CD4-positive, alpha-beta T cell treated with Interleukin-17A for 1 hour (primary cell): ENCODE data around the gene CTTN.
"Not testable (repeated sequence)": the region's sequence is repeated elsewhere in the genome, so short reads cannot be mapped to it uniquely, and the experiment has no call there.

Source experiments
- DNase-seq: peaks from one replicate; pipeline ENCODE4 v3.0.0-alpha.2; 2020

The CTTN gene

DNA sequence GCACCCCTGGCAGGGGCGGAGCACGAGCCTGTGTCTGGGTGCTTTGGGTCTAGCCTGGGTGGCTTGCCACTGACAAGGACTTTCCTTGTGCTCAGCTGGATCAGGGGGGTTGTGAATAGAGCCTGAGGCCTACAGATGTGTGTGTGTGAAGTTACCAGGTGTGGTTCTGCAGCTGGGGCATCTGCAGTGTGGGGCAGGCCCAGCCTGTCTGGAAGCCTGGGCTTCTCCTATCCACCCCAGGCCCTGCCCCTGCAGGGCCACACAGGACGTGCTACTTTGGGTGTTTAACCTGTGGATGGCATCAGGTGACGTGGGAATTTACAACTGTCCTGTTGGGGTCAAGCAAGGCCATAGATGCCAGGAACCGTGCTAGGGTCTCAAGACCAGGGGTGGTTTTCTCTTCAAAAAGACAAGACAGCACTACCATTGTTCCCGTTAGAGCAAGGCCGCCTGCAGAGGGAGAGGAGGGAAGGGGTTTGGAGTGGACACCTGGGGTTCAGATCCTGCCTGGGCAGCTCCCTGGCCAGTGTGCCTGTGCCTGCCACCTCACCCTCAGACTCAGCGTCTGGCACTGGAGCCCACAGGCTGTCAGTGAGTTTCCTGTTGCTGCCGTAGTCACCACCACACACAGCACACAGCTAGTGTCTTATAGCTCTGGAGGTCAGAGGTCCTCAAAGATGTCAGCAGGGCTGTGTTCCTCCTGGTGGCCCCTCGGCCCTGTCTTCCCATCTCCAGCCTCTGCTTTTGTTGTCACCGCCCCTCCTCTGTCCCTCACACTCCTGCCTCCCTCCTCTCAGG lies 31.6 kb downstream of the CTTN start:
- DNase-seq, result no peak

DNA sequence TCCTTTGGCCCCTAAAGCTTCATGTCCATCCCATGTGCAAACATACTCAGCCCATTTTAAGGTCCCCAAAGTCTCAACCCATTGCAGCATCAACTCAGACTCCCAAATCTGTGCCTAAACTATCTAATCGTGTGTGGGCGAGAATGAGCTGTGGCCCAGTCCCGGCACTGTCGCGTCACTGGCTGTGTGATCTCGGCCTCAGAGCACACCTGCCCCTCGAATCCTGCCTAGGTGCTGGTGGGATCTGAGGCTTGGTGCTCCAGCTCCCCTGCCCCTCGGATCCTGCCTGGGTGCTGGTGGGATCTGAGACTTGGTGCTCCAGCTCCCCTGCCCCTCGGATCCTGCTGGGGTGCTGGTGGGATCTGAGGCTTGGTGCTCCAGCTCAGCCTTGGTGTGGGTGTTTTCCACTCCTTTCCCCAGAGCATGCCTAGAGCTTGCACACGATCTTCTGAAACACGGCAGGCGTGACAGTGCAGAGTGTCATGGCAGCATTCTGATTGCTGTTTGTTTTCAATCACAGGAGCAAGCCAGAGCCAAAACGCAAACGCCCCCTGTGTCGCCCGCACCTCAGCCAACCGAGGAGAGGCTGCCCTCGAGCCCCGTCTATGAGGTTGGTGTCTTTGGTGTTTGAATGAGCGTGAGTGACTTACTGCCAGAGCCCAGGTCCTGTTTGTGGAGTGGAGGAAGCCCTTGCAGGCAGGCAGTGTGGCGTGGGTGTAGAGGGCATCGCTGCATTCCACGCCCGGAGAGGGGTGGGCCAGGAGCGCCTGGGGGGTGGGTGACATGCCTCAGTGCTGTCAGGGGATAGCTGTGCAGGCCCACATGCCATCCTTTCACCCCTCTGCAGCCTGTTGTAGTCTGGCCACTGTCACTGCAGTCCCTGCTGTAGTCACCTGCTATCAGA lies 32.6 kb downstream of the CTTN start:
- DNase-seq, result no peak

DNA sequence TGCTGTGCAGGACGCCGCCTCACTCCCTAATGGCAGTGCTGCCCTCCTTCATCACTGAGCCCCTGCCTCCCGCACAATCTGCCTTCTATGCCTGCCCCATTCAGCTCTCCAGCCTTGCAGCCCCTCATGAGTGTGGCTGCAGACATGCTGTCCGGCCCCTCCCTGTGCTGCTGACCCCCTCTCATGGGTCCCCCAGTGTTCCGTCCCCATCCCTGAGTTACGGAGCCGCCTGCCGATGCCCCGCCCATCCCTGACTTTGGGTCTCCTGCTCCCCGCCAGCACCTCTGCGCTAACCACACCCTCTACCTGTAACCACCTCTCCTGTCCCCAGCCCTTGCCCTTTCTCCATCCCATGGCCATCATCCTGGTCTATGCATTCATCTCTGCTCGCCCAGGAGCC lies 33.3 kb downstream of the CTTN start:
- no peak for DNase-seq

GRCh38 chr11:70432065-70432464 lies 33.7 kb downstream of the CTTN start:
- no peak for DNase-seq

DNA sequence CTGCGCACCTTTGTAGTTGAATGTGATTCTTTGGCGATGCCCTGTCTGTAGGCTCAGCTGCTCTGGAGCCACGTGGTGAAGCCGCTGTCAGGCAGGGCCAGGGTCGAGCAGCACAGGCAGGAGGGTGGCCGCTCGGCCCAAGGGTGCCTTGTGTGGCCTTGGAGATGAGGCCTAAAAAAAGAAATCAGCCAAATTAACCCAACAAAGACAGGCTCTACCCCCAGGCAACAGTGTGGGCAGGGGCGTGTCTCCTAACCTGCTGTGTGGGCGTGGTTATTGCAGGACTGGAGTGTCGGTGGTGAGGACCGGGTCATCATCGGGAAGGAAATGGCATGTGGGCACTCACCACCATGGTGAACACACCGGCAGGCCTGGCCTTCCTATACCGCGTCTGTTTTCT lies 34.3 kb downstream of the CTTN start:
- DNase-seq, result no peak

GRCh38 chr11:70433038-70433437 lies 34.7 kb downstream of the CTTN start:
- DNase-seq, result no peak

GRCh38 chr11:70433526-70433925 lies 35.2 kb downstream of the CTTN start:
- DNase-seq, result no peak

- no peak for DNase-seq
Observed at GRCh38 chr11:70433966-70434812, 35.9 kb downstream of the CTTN start.

DNA sequence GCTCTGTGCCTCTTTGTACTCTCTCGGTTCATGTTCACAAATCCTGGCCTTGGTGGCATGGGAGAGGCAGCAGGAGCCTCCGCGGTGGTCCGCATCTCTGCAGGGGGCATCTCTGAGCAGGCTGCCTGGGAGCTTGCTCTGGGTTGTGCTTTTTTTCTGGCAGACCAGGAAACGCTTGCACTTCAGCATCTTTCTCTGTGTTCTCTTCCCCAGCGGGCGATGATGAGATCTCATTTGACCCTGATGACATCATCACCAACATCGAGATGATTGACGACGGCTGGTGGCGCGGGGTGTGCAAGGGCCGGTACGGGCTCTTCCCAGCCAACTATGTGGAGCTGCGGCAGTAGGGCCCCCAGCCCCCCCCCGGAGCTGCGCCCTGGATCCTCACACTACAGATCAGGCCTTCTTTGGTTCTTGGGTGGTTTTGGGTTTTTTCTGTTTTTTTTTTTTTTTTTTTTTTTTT lies 36.5 kb downstream of the CTTN start:
- DNase-seq, result no peak

DNA sequence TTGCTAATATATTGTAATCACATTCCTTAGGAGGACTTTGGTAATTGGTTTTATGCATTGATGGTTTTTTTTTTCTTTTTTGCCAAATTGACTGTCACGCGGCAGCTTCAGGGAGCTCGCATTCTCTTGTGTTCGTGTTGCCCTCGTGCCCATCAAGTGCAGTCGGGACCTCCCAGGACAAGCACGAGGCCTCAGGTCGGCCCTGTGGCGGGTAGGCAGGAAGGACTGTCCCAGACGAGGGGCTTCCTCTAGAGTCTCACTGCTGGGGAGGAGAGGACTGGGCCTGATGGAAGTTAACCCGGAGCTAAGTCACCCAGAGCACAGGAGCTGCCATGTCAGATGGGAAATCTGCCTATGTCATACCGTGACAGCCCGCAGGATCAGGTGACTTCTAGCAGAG lies 37.0 kb downstream of the CTTN start:
- DNase-seq, result no peak

DNA sequence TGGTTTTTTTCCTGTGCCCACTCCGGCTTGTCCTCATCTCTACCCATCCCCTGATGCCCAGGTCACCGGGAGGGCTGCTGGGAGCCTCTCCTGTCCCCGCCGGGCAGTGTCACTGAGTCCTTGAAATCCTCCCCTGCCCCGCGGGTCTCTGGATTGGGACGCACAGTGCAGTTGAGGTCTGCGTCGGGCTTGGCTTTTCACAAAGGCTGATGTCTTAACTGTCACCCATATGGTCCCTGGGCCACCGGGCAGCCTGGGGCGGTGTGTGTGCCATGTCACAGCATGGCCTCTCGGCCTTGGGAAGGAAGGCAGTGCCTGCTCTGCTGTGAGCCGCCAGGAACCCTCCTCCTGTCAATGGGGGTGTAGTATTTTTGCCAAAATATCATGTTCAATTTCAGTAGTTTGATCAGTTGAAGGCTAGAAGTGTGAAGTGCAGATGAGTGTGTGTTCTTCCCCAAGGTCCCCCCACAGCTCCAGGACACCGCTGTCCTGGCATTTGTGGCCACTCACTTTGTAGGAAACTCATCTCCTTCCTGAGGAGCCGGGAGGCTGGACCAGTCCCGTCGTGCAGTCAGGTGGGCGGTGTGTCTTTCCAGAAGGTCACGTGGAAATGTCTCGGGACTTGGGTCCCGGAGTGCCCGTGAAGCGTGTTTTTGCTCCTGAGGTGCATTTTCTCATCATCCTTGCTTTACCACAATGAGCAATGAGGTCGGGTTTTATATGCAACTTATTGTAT lies 37.6 kb downstream of the CTTN start:
- no peak for DNase-seq

GRCh38 chr11:70436501-70436860 lies 38.2 kb downstream of the CTTN start:
- DNase-seq, result no peak

DNA sequence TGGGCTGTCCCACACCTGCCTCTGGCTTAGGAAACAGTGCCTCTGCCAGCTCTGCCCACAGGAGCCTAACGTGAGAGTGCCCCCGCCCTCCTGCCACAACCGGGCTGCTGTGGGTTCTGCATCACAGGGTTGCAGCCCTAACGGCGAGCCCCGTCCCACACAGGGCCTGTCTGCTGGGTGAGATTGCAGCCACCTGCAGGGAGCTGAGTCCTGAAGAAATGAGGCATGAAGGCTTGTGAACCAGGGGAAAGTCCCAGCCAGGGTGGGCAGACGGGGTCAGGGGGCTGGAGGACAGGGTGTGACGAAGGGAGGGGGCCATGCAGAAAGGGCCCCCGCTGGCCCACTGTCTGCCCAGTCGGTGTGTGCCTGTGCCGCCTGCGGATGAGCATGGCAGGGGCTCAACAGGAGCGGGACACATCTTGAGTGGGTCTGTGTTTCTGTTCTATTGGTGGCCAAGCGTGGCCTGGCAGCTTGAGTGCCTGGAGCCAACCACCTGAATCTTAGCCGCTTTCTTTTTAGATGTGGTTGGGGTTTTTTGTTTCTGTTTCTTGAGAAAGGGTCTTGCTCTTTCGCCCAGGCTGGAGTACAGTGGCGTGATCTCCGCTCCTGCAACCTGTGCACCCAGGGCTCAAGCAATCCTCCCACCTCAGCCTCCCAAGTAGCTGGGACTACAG lies 38.9 kb downstream of the CTTN start:
- DNase-seq, result no peak

DNA sequence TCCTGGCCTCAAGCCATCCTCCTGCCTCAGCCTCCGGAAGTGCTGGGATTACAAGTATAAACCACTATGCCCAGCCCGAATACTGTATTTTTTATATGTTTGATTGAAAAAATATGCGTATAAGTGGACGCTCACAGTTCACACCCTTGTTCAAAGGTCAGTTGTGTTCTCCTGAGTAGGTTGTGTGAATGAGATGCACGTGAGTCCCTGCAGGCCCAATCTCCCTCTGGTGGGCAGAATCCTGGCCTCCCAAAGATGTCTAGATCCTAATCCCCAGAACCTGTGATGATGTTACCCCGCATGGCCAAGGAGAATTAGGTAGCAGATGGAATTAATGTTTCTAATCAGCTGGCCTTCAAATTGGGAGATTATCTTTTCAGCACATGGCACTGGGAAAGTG lies 41.9 kb downstream of the CTTN start:
- no peak for DNase-seq

DNA sequence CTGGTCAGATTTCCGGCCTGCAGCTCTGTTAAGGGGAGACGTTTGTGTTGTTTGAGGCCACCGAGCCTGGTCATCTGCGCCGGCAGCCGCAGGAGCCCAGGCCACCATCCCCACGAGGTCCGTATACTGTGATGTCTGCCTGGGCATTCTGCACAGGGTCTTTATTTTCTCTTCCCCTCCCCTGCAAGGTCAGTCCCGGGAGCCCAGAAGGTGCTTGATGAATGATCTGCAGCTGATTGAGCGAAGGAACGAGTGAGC lies 45.4 kb downstream of the CTTN start:
- no peak for DNase-seq

DNA sequence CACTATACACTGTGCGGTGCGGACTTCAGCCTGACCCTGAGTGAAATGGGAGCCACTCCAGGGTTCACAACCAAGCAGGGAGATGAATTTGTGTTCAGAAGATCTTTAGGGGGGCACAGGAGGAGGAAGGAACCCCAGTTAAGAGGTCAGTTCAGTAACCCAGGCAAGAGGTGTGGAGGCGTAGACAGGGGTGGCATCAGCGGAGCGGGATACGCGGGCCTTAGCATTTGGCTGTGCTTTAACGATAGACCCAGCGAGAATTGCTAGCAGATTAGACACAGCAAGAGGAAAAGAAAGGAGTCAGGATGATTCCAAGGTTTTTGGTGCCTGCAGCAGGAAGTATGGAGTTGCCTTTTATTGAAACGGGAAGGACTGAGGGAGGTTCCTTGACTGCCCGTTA lies 46.8 kb downstream of the CTTN start:
- DNase-seq, result no peak

DNA sequence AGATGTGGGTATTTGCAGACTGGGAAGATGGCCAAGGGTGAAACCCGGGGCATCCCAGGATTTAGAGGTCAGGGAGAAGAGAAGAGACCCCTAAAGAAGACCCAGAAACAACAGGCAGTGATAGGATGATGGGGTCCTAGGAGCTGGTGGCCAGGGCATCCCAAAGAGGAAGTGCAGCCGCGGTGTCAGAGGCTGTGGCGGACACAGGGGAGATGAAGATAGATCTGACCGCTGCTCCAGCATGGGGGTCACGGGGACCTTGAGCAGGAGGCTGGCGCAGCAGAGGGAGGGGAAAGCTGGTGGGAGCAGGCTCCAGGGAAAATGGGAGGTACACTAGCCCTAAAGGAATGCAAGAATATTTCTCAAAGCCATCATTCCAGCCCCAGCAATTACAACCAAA lies 47.3 kb downstream of the CTTN start:
- no peak for DNase-seq

GRCh38 chr11:70448983-70449567 lies 50.7 kb downstream of the CTTN start:
- DNase-seq, result no peak

DNA sequence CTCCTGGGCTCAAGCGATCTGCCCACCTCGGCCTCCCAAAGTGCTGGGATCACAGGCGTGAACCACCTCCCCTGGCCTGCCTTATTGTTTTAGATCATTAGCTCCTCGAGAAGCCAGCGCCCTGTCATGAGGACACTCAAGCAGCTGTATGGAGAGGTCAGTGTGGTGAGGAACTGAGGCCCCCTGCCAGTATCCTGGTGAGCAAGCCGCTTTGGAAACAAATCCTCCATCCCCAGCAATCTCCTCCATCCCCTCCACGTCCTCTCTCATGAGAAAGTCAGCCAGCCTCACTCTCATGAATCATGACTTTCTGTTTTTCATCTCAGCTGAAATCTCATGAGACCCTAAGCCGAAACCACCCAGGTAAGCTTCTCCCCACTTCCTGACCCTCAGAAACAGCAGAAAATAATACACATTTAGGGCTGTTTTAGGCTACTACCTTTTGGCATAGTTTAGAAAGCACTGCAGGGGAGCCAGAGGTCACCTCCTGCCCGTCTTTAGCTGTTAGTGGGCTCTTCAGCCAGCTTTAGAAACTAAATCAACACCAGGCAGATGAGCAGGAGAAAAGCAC lies 56.0 kb downstream of the CTTN start:
- DNase-seq, result no peak

- not testable (repeated sequence) for DNase-seq
Observed at GRCh38 chr11:70454811-70455210, 56.5 kb downstream of the CTTN start.

DNA sequence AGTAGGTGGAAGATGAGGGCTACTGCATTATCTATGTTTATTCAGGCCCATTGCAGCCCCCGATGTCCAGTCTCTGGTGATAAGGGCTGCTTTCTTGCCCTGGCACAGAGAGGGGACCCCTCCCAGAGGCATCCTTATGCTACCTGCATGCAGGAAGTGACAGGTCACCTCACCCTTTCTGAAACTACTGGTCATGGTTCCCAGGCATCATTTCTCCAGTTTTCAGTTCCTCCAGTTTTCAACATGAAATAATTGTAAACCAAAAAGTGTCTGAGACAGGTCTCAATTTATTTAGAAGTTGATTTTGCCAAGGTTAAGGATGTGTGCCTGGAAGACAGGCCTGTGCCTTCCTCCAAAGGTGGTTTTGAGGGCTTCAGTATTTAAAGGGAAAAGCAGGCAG lies 57.0 kb downstream of the CTTN start:
- no peak for DNase-seq
